GM12878 (cell line): ENCODE data around the gene BUB1. TPM values are rescaled to one million over a fixed set of nuclear protein-coding genes. Genes with fewer than 3 reads are reported as not detected.

Source experiments
- ASH2L ChIP-seq: fragments of 300-600, 200-600 bp; sonication (generic); IDR thresholded peaks from 2 replicates; pipeline ENCODE4 v1.6.1; 2017; ENCODE audit warnings: low read depth, mild to moderate bottlenecking, borderline replicate concordance
- ATF2 ChIP-seq: IDR thresholded peaks from 2 replicates; pipeline ENCODE4 v1.6.1; 2012; ENCODE audit warnings: low read length, inconsistent platforms
- ATF3 ChIP-seq: IDR thresholded peaks from 2 replicates; pipeline ENCODE4 v1.6.1; 2011; ENCODE audit warnings: low read depth, mild to moderate bottlenecking, low read length, moderate library complexity, borderline replicate concordance; ENCODE audit errors: extremely low read depth
- ATF7 ChIP-seq: fragments of 450-650 bp; IDR thresholded peaks from 2 replicates; pipeline ENCODE4 v1.6.1; 2016; ENCODE audit warnings: low read depth, mild to moderate bottlenecking
- CBFB ChIP-seq: IDR thresholded peaks from 2 replicates; pipeline ENCODE4 v1.6.1; 2016; ENCODE audit warnings: antibody characterized with exemption, low read depth
- CHD4 ChIP-seq: fragments of 200-600 bp; sonication (generic); IDR thresholded peaks from 2 replicates; pipeline ENCODE4 v1.6.1; 2016; ENCODE audit warnings: mild to moderate bottlenecking
- CREM ChIP-seq: IDR thresholded peaks from 2 replicates; pipeline ENCODE4 v1.6.1; 2014; ENCODE audit warnings: antibody characterized with exemption, low read depth
- DPF2 ChIP-seq: fragments of 450-650 bp; IDR thresholded peaks from 2 replicates; pipeline ENCODE4 v1.6.1; 2017; ENCODE audit warnings: mild to moderate bottlenecking
- ESRRA ChIP-seq: IDR thresholded peaks from 2 replicates; pipeline ENCODE4 v1.6.1; 2012; ENCODE audit warnings: mild to moderate bottlenecking, low read length, improper control_type of control experiment
- HSF1 ChIP-seq: fragments of 150-350 bp; IDR thresholded peaks from 2 replicates; pipeline ENCODE4 v1.6.1; 2014; ENCODE audit warnings: mild to moderate bottlenecking, low read depth, low read length
- IKZF1 ChIP-seq: fragments of 450-650 bp; conservative IDR thresholded peaks from 2 replicates; pipeline ENCODE4 v1.6.1; 2017; ENCODE audit warnings: antibody characterized with exemption, mild to moderate bottlenecking
- IRF4 ChIP-seq: IDR thresholded peaks from 2 replicates; pipeline ENCODE4 v1.6.1; 2011; ENCODE audit warnings: low read depth, low read length
- MEF2A ChIP-seq: IDR thresholded peaks from 2 replicates; pipeline ENCODE4 v1.6.1; 2011; ENCODE audit warnings: low read depth, mild to moderate bottlenecking, low read length, moderate library complexity; ENCODE audit not compliant: insufficient read depth
- MEF2B ChIP-seq: fragments of 450-650 bp; IDR thresholded peaks from 2 replicates; pipeline ENCODE4 v1.6.1; 2018; ENCODE audit warnings: mild to moderate bottlenecking, moderate library complexity; ENCODE audit not compliant: partially characterized antibody, poor library complexity, severe bottlenecking
- MXI1 ChIP-seq: fragments of 150-350 bp; IDR thresholded peaks from 2 replicates; pipeline ENCODE4 v1.6.1; 2011; ENCODE audit warnings: low read depth, mild to moderate bottlenecking, inconsistent platforms, low read length, improper control_type of control experiment
- MYB ChIP-seq: fragments of 150-350 bp; IDR thresholded peaks from 2 replicates; pipeline ENCODE4 v1.6.1; 2014; ENCODE audit warnings: mild to moderate bottlenecking, low read depth, low read length, borderline replicate concordance
- NBN ChIP-seq: fragments of 450-650 bp; IDR thresholded peaks from 2 replicates; pipeline ENCODE4 v1.6.1; 2016
- NR2C1 ChIP-seq: fragments of 450-650 bp; IDR thresholded peaks from 2 replicates; pipeline ENCODE4 v1.6.1; 2017; ENCODE audit warnings: antibody characterized with exemption, mild to moderate bottlenecking, moderate library complexity
- NR2F1 ChIP-seq: fragments of 450-650 bp; conservative IDR thresholded peaks from 2 replicates; pipeline ENCODE4 v1.6.1; 2017; ENCODE audit warnings: mild to moderate bottlenecking
- PBX3 ChIP-seq: IDR thresholded peaks from 2 replicates; pipeline ENCODE4 v1.6.1; 2011; ENCODE audit warnings: mild to moderate bottlenecking, low read depth, low read length, moderate library complexity; ENCODE audit not compliant: insufficient replicate concordance
- RELA ChIP-seq: fragments of 450-650 bp; IDR thresholded peaks from 2 replicates; pipeline ENCODE4 v1.8.0; 2014; ENCODE audit warnings: borderline replicate concordance; ENCODE audit not compliant: partially characterized antibody
- SMAD5 ChIP-seq: IDR thresholded peaks from 2 replicates; pipeline ENCODE4 v1.6.1; 2016; ENCODE audit warnings: antibody characterized with exemption, low read depth
- TAF1 ChIP-seq: IDR thresholded peaks from 2 replicates; pipeline ENCODE4 v1.6.1; 2011; ENCODE audit warnings: mild to moderate bottlenecking, low read depth, low read length, borderline replicate concordance
- TBL1XR1 ChIP-seq: IDR thresholded peaks from 2 replicates; pipeline ENCODE4 v1.6.1; 2012; ENCODE audit warnings: low read depth, low read length, improper control_type of control experiment
- TCF12 ChIP-seq: IDR thresholded peaks from 2 replicates; pipeline ENCODE4 v1.6.1; 2011; ENCODE audit warnings: low read depth, mild to moderate bottlenecking, low read length
- TCF3 ChIP-seq: IDR thresholded peaks from 2 replicates; pipeline ENCODE4 v1.6.1; 2012; ENCODE audit warnings: low read depth, mild to moderate bottlenecking, low read length, borderline replicate concordance; ENCODE audit not compliant: insufficient read depth
- ZNF217 ChIP-seq: fragments of 450-650 bp; IDR thresholded peaks from 2 replicates; pipeline ENCODE4 v1.6.1; 2017; ENCODE audit warnings: antibody characterized with exemption, mild to moderate bottlenecking
- ZNF274 ChIP-seq: IDR thresholded peaks from one replicate; pipeline ENCODE4 v1.8.0; 2011; ENCODE audit not compliant: insufficient read length, insufficient read depth
- ZNF622 ChIP-seq: fragments of 450-650 bp; IDR thresholded peaks from 2 replicates; pipeline ENCODE4 v1.6.1; 2017; ENCODE audit warnings: mild to moderate bottlenecking, inconsistent platforms
- polyA plus RNA-seq, 11 experiments: library from polyadenylated mRNA; depleted of rRNA in 4 of 11; unstranded in 6 of 11; stranded (reverse) in 5 of 11; fragments of >200 nt; fragmentation: Nextera tagmentation in 4 of 11; fragmentation: Illumina TruSeq in 1 of 11; extraction: Ambion mirVana in 4 of 11; extraction: Trizol in 1 of 11; gene quantifications; 1 replicate in 1 of 11; 2 replicates in 10 of 11; pipeline versions ENCODE4 v1.2.1 to v1.2.3, GENCODE V29; 2011 to 2016; ENCODE audit warnings: inconsistent platforms in 2 of 11, missing spikeins in 2 of 11, low read depth in 1 of 11
- total RNA-seq, 4 experiments: library from RNA; depleted of rRNA in 3 of 4; stranded (reverse); fragments of >200 nt in 3 of 4; fragmentation: Illumina TruSeq in 1 of 4; extraction: Trizol in 1 of 4; gene quantifications; 2 replicates each; pipeline versions ENCODE4 v1.2.1 to v1.2.3, GENCODE V29; 2013 to 2021

BUB1 gene
- total and polyA plus RNA-seq, 10 of the 15 experiments (the other 5 are each of a cell fraction or from before 2014, with no cell fraction given), result 52.4 to 142 (median 88.9) TPM

GRCh38 chr2:110677530-110678456 is at the start of gene BUB1 (continued):
- peak; percentile 73; the same call in 1 of the 2 replicates for TF ChIP-seq CBFB
- TF ChIP-seq ATF2, result no peak
- no peak for TF ChIP-seq TCF3
- TF ChIP-seq MXI1, result peak; percentile 68
- peak; percentile 19 for TF ChIP-seq RELA
- peak; percentile 92 for TF ChIP-seq MYB
- no peak for TF ChIP-seq ESRRA
- no peak for TF ChIP-seq TCF12
- TF ChIP-seq ZNF274, result no peak
- TF ChIP-seq ATF3, result no peak
- TF ChIP-seq CHD4, result no peak
- TF ChIP-seq HSF1, result no peak
- peak; percentile 75; the same call in 1 of the 2 replicates for TF ChIP-seq SMAD5
- no peak for TF ChIP-seq ASH2L
- peak; percentile 67; the same call in 1 of the 2 replicates for TF ChIP-seq IRF4
- TF ChIP-seq ZNF217, result no peak
- TF ChIP-seq ZNF622, result no peak
- peak; percentile 49; the same call in 1 of the 2 replicates for TF ChIP-seq NBN
- no peak for TF ChIP-seq PBX3
- no peak for TF ChIP-seq NR2F1
- peak; percentile 95 for TF ChIP-seq IKZF1
- no peak for TF ChIP-seq MEF2B
- TF ChIP-seq MEF2A, result 0 out of 2 replicates have a peak, but pooled peaks have one; percentile 11
- TF ChIP-seq DPF2, result peak; percentile 74
- no peak; the same call in 1 of the 2 replicates for TF ChIP-seq CREM
- no peak for TF ChIP-seq TBL1XR1
- no peak for TF ChIP-seq ATF7
- TF ChIP-seq TAF1, result 0 out of 2 replicates have a peak, but pooled peaks have one; percentile 74
- TF ChIP-seq NR2C1, result no peak
